H9 (cell line): Measurements from ENCODE around the gene CNN3. TPM values are rescaled to one million over a fixed set of nuclear protein-coding genes. Genes with fewer than 3 reads are reported as not detected.

Source experiments
- DNase-seq: peaks from one replicate; pipeline ENCODE4 v3.0.0-alpha.2; 2017
- H2AFZ ChIP-seq: one replicate; pipeline ENCODE4 v1.6.1; 2013; ENCODE audit warnings: mild to moderate bottlenecking, low read length, control low read depth, moderate library complexity
- H2AK5ac ChIP-seq: 2 replicates; pipeline ENCODE4 v1.6.1; 2013; ENCODE audit warnings: low read length, control low read depth, mixed read lengths; ENCODE audit not compliant: insufficient read length
- H2BK120ac ChIP-seq: one replicate; pipeline ENCODE4 v1.6.1; 2013; ENCODE audit warnings: low read depth, mild to moderate bottlenecking, low read length, control low read depth, inconsistent platforms; ENCODE audit not compliant: poor library complexity, severe bottlenecking
- H2BK12ac ChIP-seq: 2 replicates; pipeline ENCODE4 v1.6.1; 2013; ENCODE audit warnings: low read length, control low read depth, mixed read lengths, low read depth; ENCODE audit not compliant: insufficient read length
- H2BK15ac ChIP-seq: 2 replicates; pipeline ENCODE4 v1.6.1; 2013; ENCODE audit warnings: low read depth, low read length, control low read depth
- H2BK20ac ChIP-seq: one replicate; pipeline ENCODE4 v1.6.1; 2013; ENCODE audit warnings: low read depth, mild to moderate bottlenecking, low read length, control low read depth, inconsistent platforms; ENCODE audit not compliant: poor library complexity, severe bottlenecking
- H2BK5ac ChIP-seq: 2 replicates; pipeline ENCODE4 v1.6.1; 2013; ENCODE audit warnings: low read length, control low read depth, mixed read lengths; ENCODE audit not compliant: insufficient read length
- H3K14ac ChIP-seq: 2 replicates; pipeline ENCODE4 v1.6.1; 2013; ENCODE audit warnings: low read length, control low read depth; ENCODE audit not compliant: insufficient read depth
- H3K18ac ChIP-seq: 2 replicates; pipeline ENCODE4 v1.6.1; 2013; ENCODE audit warnings: low read depth, mild to moderate bottlenecking, mixed read lengths, low read length, control low read depth; ENCODE audit not compliant: insufficient read length
- H3K23ac ChIP-seq: 2 replicates; pipeline ENCODE4 v1.6.1; 2013; ENCODE audit warnings: low read length, control low read depth, mixed read lengths, low read depth; ENCODE audit not compliant: insufficient read length
- H3K23me2 ChIP-seq: 2 replicates; pipeline ENCODE4 v1.6.1; 2013; ENCODE audit warnings: low read depth, mild to moderate bottlenecking, mixed read lengths, low read length, control low read depth; ENCODE audit not compliant: insufficient read length, poor library complexity, severe bottlenecking
- H3K27ac ChIP-seq: 2 replicates; pipeline ENCODE4 v1.5.1; 2013; ENCODE audit warnings: low read length, control low read depth, mixed read lengths, low read depth; ENCODE audit not compliant: insufficient read length
- H3K27me3 ChIP-seq: 2 replicates; pipeline ENCODE4 v1.6.1; 2013; ENCODE audit warnings: low read length, control low read depth, inconsistent platforms; ENCODE audit not compliant: insufficient read depth
- H3K4ac ChIP-seq: 2 replicates; pipeline ENCODE4 v1.6.1; 2013; ENCODE audit warnings: low read depth, mild to moderate bottlenecking, control low read depth, inconsistent platforms, low read length, moderate library complexity
- H3K4me1 ChIP-seq: 2 replicates; pipeline ENCODE4 v1.6.1; 2013; ENCODE audit warnings: low read length, control low read depth, inconsistent platforms; ENCODE audit not compliant: insufficient read depth
- H3K4me2 ChIP-seq: 2 replicates; pipeline ENCODE4 v1.6.1; 2013; ENCODE audit warnings: low read length, control low read depth, mixed read lengths; ENCODE audit not compliant: insufficient read length, insufficient read depth
- H3K56ac ChIP-seq: 2 replicates; pipeline ENCODE4 v1.6.1; 2013; ENCODE audit warnings: low read depth, mild to moderate bottlenecking, mixed read lengths, low read length, control low read depth; ENCODE audit not compliant: insufficient read length
- H3K79me1 ChIP-seq: 2 replicates; pipeline ENCODE4 v1.6.1; 2013; ENCODE audit warnings: low read depth, mild to moderate bottlenecking, moderate library complexity, low read length, control low read depth, inconsistent platforms; ENCODE audit not compliant: insufficient read depth, poor library complexity, severe bottlenecking
- H3K79me2 ChIP-seq: 2 replicates; pipeline ENCODE4 v1.6.1; 2013; ENCODE audit warnings: low read length, control low read depth, inconsistent platforms; ENCODE audit not compliant: insufficient read depth
- H3K9ac ChIP-seq: 2 replicates; pipeline ENCODE4 v1.6.1; 2013; ENCODE audit warnings: low read length, control low read depth, mixed read lengths; ENCODE audit not compliant: insufficient read length; ENCODE audit errors: extremely low read depth
- H3K9me3 ChIP-seq: one replicate; pipeline ENCODE4 v1.6.1; 2013; ENCODE audit warnings: low read depth, low read length, inconsistent platforms; ENCODE audit not compliant: control insufficient read depth
- H3T11ph ChIP-seq: one replicate; pipeline ENCODE4 v1.6.1; 2013; ENCODE audit warnings: mild to moderate bottlenecking, low read length, control low read depth, inconsistent platforms
- H4K20me1 ChIP-seq: one replicate; pipeline ENCODE4 v1.6.1; 2013; ENCODE audit not compliant: control insufficient read depth, insufficient read length, insufficient read depth
- H4K5ac ChIP-seq: 2 replicates; pipeline ENCODE4 v1.6.1; 2013; ENCODE audit warnings: low read depth, mild to moderate bottlenecking, mixed read lengths, low read length, control low read depth; ENCODE audit not compliant: insufficient read length
- H4K8ac ChIP-seq: replicated peaks from 2 replicates; pipeline ENCODE4 v1.6.1; 2013; ENCODE audit warnings: low read length, control low read depth, mixed read lengths, low read depth; ENCODE audit not compliant: insufficient read length
- H4K91ac ChIP-seq: 2 replicates; pipeline ENCODE4 v1.6.1; 2013; ENCODE audit warnings: low read depth, mild to moderate bottlenecking, moderate library complexity, mixed read lengths, low read length, control low read depth; ENCODE audit not compliant: insufficient read length
- H3K27ac Mint-ChIP-seq, 3 experiments: 2 replicates in 2 of 3; 3 replicates in 1 of 3; pipeline ENCODE4 v1.8.0; 2020 to 2021; ENCODE audit warnings: mixed read lengths in 3 of 3, mild to moderate bottlenecking in 1 of 3, moderate library complexity in 1 of 3
- H3K27me3 Mint-ChIP-seq: 2 replicates; pipeline ENCODE4 v1.8.0; 2021; ENCODE audit warnings: low read depth, mild to moderate bottlenecking, moderate library complexity, mixed read lengths
- H3K36me3 Mint-ChIP-seq, 3 experiments: 2 replicates in 2 of 3; 3 replicates in 1 of 3; pipeline ENCODE4 v1.8.0; 2020 to 2021; ENCODE audit warnings: low read depth in 3 of 3, mixed read lengths in 3 of 3; ENCODE audit not compliant: insufficient read depth in 1 of 3
- H3K4me1 Mint-ChIP-seq, 2 experiments: 2 replicates each; pipeline ENCODE4 v1.8.0; 2020; ENCODE audit warnings: mixed read lengths in 2 of 2
- H3K4me3 Mint-ChIP-seq, 2 experiments: 2 replicates in 1 of 2; 3 replicates in 1 of 2; pipeline ENCODE4 v1.8.0; 2020 to 2021; ENCODE audit warnings: mild to moderate bottlenecking in 2 of 2, mixed read lengths in 2 of 2, moderate library complexity in 1 of 2
- H3K9me3 Mint-ChIP-seq, 2 experiments: 2 replicates in 1 of 2; 3 replicates in 1 of 2; pipeline ENCODE4 v1.8.0; 2020; ENCODE audit warnings: mild to moderate bottlenecking in 2 of 2, mixed read lengths in 2 of 2, moderate library complexity in 1 of 2
- WGBS: extraction: QIAGEN DNeasy Blood & Tissue Kit; methylation state at CpG from one replicate; pipeline ENCODE4 v1.1.7; 2013; ENCODE audit warnings: missing lambda C conversion rate, low lambda C conversion rate, mixed read lengths; ENCODE audit not compliant: insufficient read length; ENCODE audit errors: extremely low coverage; 5-methylcytosine and 5-hydroxymethylcytosine counted together
- total RNA-seq: library from RNA; stranded (reverse); gene quantifications from 2 replicates; pipeline ENCODE4 v1.2.1, GENCODE V29; 2021
- TF ChIP-seq, protein P1 (sequence below): fragments of 200-600 bp; sonication (generic); conservative IDR thresholded peaks from 3 replicates; pipeline ENCODE4 v1.8.0; 2021; ENCODE audit warnings: antibody characterized with exemption, mild to moderate bottlenecking

Gene CNN3
- total RNA-seq, 1 experiment from 2014 or later, result 279 TPM

DNA sequence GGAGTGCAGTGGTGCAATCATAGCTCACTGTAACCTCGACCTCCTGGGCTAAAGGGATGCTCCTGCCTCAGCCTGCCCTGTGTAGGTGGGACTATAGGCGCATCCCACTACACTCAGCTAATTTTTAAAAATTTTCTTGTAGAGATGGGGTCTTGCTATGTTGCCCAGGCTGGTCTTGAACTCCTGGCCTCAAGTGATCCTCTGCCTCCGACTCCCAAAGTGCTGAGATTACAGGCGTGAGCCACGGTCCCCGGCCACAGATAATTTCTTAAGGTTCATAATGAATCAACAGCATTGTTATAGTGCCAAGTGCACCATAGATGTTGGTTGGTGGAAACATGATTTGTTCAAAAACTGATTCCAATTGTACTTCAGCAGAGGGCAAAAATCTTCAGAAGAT is 42.2 kb upstream of the CNN3 start:
- Mint-ChIP-seq H3K27ac (no peak overlapping the region), H3K36me3 (no peaks in the 10 kb centered on the region), H3K4me1 (peaks cover 10 to 11% of the 10 kb centered on the region in 2 experiments), H3K27me3 (no peaks in the 10 kb centered on the region), H3K4me3 (no peak overlapping the region), H3K9me3 (no peaks in the 10 kb centered on the region)
- no peak overlapping the region for H2AFZ ChIP-seq
- H2BK20ac ChIP-seq, result no peak overlapping the region
- no peak overlapping the region for H2BK15ac ChIP-seq
- no peaks in the 10 kb centered on the region for H4K20me1 ChIP-seq
- no peak overlapping the region for H3K56ac ChIP-seq
- no peak overlapping the region for H2AK5ac ChIP-seq
- no peaks in the 10 kb centered on the region for H3K9me3 ChIP-seq
- TF ChIP-seq, protein P1, sequence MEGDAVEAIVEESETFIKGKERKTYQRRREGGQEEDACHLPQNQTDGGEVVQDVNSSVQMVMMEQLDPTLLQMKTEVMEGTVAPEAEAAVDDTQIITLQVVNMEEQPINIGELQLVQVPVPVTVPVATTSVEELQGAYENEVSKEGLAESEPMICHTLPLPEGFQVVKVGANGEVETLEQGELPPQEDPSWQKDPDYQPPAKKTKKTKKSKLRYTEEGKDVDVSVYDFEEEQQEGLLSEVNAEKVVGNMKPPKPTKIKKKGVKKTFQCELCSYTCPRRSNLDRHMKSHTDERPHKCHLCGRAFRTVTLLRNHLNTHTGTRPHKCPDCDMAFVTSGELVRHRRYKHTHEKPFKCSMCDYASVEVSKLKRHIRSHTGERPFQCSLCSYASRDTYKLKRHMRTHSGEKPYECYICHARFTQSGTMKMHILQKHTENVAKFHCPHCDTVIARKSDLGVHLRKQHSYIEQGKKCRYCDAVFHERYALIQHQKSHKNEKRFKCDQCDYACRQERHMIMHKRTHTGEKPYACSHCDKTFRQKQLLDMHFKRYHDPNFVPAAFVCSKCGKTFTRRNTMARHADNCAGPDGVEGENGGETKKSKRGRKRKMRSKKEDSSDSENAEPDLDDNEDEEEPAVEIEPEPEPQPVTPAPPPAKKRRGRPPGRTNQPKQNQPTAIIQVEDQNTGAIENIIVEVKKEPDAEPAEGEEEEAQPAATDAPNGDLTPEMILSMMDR, result no peak
- DNase-seq, result no peak
- H3K14ac ChIP-seq, result no peak overlapping the region
- no peak overlapping the region for H4K8ac ChIP-seq
- no peaks in the 10 kb centered on the region for H3K23me2 ChIP-seq
- no peak overlapping the region for H3K9ac ChIP-seq
- H3K4ac ChIP-seq, result no peak overlapping the region
- no peak overlapping the region for H4K5ac ChIP-seq
- no peak overlapping the region for H3T11ph ChIP-seq
- WGBS, result no CpG with 5 or more reads among the region's 6 CpGs
- no peak overlapping the region for H2BK120ac ChIP-seq
- H3K18ac ChIP-seq, result no peak overlapping the region
- no peaks in the 10 kb centered on the region for H3K79me1 ChIP-seq
- H4K91ac ChIP-seq, result no peak overlapping the region
- H3K4me2 ChIP-seq, result no peak overlapping the region
- no peaks in the 10 kb centered on the region; the same call in 1 of the 2 replicates for H3K4me1 ChIP-seq
- no peaks in the 10 kb centered on the region for H3K27me3 ChIP-seq
- H2BK12ac ChIP-seq, result no peak overlapping the region
- no peak overlapping the region for H3K27ac ChIP-seq
- H3K79me2 ChIP-seq, result no peaks in the 10 kb centered on the region
- H2BK5ac ChIP-seq, result no peak overlapping the region
- H3K23ac ChIP-seq, result no peak overlapping the region
